Measurements from ENCODE around the gene SLC37A4.
"Not testable (repeated sequence)": the region's sequence is repeated elsewhere in the genome, so short reads cannot be mapped to it uniquely, and the experiment has no call there.

SLC37A4 gene

GRCh38 chr11:119051440-119052162 lies 20.9 kb upstream of the SLC37A4 start:
- Mint-ChIP-seq H3K9me3 (no peaks in the 10 kb centered on the region), H3K4me1 (peaks cover 58% of the 10 kb centered on the region), H3K4me3 (no peak overlapping the region), H3K36me3 (peaks cover 100% of the 10 kb centered on the region), H3K27ac (peak overlapping the region; percentile 37)
- DNase-seq (ENCODE audit: low spot score in 2 of 2) = no peak
- peak; percentile 20 for ATAC-seq

GRCh38 chr11:119049081-119049480 lies 18.4 kb upstream of the SLC37A4 start:
- Mint-ChIP-seq H3K27ac (peak overlapping the region; percentile 69), H3K4me1 (peaks cover 40% of the 10 kb centered on the region), H3K9me3 (no peaks in the 10 kb centered on the region), H3K36me3 (peaks cover 100% of the 10 kb centered on the region), H3K4me3 (no peak overlapping the region)
- ATAC-seq (no peak), DNase-seq (ENCODE audit: low spot score in 2 of 2) (no peak)

DNA sequence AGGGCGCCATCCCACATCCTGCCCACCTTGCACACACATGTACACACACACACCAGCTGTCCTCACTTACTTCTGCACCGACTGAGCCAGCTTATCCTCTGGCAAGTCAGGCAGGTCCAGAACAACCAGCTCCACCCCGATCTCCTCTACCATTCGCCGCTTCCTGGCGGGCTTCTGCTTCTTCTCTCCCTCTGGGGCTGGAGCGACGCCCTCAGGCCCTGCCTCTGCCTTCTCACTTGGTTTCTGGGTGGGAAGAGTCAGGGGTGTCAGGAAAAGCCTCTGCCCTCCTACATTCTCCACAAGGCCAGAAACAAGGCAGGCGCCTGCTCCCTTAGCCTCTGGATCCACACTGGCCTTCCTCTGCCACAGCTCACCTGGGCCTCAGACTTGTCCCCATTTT lies 18.0 kb upstream of the SLC37A4 start:
- H3K36me3 Mint-ChIP-seq = peaks cover 99% of the 10 kb centered on the region
- DNase-seq (ENCODE audit: low spot score in 2 of 2) = no peak
- no peaks in the 10 kb centered on the region for H3K9me3 Mint-ChIP-seq
- H3K27ac Mint-ChIP-seq = peak overlapping the region; percentile 69
- ATAC-seq = no peak
- H3K4me3 Mint-ChIP-seq = no peak overlapping the region
- H3K4me1 Mint-ChIP-seq = peaks cover 36% of the 10 kb centered on the region

DNA sequence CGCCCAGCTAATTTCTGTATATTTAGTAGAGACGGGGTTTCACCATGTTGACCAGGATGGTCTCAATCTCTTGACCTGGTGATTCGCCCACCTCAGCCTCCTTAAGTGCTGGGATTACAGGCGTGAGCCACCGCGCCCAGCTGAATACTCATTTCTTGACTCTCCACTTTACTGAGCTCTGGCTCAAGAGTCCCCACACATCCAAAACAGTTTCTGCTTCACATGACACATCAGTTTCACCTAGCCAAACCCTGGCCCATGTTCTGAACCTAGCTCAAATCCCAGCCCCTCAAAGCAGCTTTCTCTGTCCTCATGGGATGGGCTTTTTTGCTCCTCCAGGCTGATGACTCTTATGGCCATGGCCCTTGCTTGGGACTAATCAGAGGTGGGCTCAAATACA lies 16.5 kb upstream of the SLC37A4 start:
- Mint-ChIP-seq H3K27ac (peak overlapping the region; percentile 69), H3K4me3 (no peak overlapping the region), H3K9me3 (no peaks in the 10 kb centered on the region), H3K36me3 (peaks cover 85% of the 10 kb centered on the region), H3K4me1 (peaks cover 21% of the 10 kb centered on the region)
- ATAC-seq = peak; percentile 68
- no peak for DNase-seq (ENCODE audit: low spot score in 2 of 2)

- DNase-seq (ENCODE audit: low spot score in 2 of 2) (no peak), ATAC-seq (no peak)
- Mint-ChIP-seq H3K4me1 (peaks cover 21% of the 10 kb centered on the region), H3K36me3 (peaks cover 78% of the 10 kb centered on the region), H3K9me3 (no peaks in the 10 kb centered on the region), H3K4me3 (no peak overlapping the region), H3K27ac (peak overlapping the region; percentile 69)
Measured at GRCh38 chr11:119046489-119046888, 15.8 kb upstream of the SLC37A4 start.

GRCh38 chr11:119044708-119045107 lies 14.0 kb upstream of the SLC37A4 start:
- Mint-ChIP-seq H3K4me1 (peaks cover 16% of the 10 kb centered on the region), H3K36me3 (peaks cover 60% of the 10 kb centered on the region), H3K4me3 (no peak overlapping the region), H3K9me3 (no peaks in the 10 kb centered on the region), H3K27ac (no peak overlapping the region)
- ATAC-seq = no peak
- DNase-seq (ENCODE audit: low spot score in 2 of 2) = no peak

- Mint-ChIP-seq H3K9me3 (no peaks in the 10 kb centered on the region), H3K4me1 (peaks cover 16% of the 10 kb centered on the region), H3K36me3 (peaks cover 42% of the 10 kb centered on the region), H3K4me3 (no peak overlapping the region), H3K27ac (no peak overlapping the region)
- DNase-seq (ENCODE audit: low spot score in 2 of 2) (no peak), ATAC-seq (no peak)
Measured at GRCh38 chr11:119042927-119043326, 12.2 kb upstream of the SLC37A4 start.

DNA sequence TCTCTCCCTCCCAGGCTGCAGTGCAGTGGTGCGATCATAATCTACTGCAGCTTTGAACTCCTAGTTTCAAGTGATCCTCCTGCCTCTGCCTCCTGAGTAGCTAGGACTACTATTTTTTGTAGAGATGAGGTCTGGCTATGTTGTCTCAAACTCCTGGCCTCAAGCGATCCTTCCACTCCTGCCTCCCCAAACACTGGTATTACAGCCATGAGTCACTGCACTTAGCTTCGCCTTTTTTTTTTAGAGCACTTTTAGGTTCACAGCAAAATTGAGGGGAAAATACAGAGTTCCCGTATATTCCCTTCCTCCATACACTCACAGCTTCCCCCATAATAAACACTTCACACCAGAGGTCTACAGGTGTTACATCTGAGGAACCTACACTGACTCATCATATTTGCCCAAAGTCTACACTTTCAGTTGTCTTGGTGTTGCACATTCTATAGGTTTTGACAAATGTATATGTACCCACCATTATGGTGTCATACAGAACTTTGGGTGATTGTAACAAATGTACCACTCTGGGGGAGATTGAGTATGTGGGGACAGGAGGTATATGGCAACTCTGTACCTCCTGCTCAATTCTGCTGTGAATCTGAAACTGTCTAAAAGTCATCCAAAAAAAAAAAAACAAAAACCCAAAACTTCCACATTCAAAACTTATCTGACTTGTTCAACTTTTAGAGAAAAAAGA lies 11.3 kb upstream of the SLC37A4 start:
- no peak for DNase-seq (ENCODE audit: low spot score in 2 of 2)
- no peaks in the 10 kb centered on the region for H3K9me3 Mint-ChIP-seq
- H3K4me3 Mint-ChIP-seq = no peak overlapping the region
- H3K36me3 Mint-ChIP-seq = peaks cover 33% of the 10 kb centered on the region
- H3K4me1 Mint-ChIP-seq = peaks cover 10% of the 10 kb centered on the region
- H3K27ac Mint-ChIP-seq = no peak overlapping the region
- peak; percentile 55 for ATAC-seq

DNA sequence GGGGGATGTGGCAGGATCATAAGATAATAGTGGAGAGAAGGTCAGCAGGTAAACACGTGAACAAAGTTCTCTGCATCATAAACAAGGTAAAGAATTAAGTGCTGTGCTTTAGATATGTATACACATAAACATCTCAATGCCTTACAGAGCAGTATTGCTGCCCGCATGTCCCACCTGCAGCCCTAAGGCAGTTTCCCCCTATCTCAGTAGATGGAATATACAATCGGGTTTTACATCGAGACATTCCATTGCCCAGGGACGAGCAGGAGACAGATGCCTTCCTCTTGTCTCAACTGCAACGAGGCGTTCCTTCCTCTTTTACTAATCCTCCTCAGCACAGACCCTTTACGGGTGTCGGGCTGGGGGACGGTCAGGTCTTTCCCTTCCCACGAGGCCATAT lies 8.8 kb upstream of the SLC37A4 start:
- H3K36me3 Mint-ChIP-seq, H3K27ac Mint-ChIP-seq: not testable (repeated sequence)

GRCh38 chr11:119038884-119039283 lies 8.2 kb upstream of the SLC37A4 start:
- no peak overlapping the region for H3K4me3 Mint-ChIP-seq
- DNase-seq (ENCODE audit: low spot score in 2 of 2) (no peak), ATAC-seq (no peak)
- H3K9me3 Mint-ChIP-seq = no peaks in the 10 kb centered on the region
- H3K4me1 Mint-ChIP-seq = peaks cover 5% of the 10 kb centered on the region
- H3K27ac Mint-ChIP-seq = no peak overlapping the region
- H3K36me3 Mint-ChIP-seq = peaks cover 2% of the 10 kb centered on the region

More for the DNA sequence above, 8.8 kb upstream of the SLC37A4 start:
- not testable (repeated sequence) for H3K4me3 Mint-ChIP-seq; DNase-seq (ENCODE audit: low spot score in 2 of 2); H3K4me1 Mint-ChIP-seq; ATAC-seq; H3K9me3 Mint-ChIP-seq

DNA sequence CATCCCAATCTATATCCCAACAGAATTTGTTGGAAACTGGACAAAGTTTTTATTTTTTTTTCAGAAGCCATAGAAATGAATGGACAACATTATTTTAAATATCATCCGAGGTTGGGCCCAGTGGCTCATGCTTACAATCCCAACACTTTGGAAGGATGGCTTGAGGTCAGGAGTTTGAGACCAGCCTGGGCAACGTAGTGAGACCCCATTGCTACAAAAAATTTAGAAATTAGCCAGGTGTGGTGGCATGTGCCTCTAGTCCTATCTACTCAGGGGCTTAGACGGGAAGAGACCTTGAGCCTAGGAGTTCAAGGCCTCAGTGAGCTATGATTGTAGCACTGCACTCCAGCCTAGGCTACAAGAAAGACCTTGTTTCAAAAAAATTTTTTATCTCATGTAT lies 4.1 kb upstream of the SLC37A4 start:
- Mint-ChIP-seq H3K36me3 (no peaks in the 10 kb centered on the region), H3K4me3 (no peak overlapping the region), H3K9me3 (no peaks in the 10 kb centered on the region), H3K4me1 (peaks cover 3% of the 10 kb centered on the region), H3K27ac (no peak overlapping the region)
- no peak for ATAC-seq
- no peak for DNase-seq (ENCODE audit: low spot score in 2 of 2)

DNA sequence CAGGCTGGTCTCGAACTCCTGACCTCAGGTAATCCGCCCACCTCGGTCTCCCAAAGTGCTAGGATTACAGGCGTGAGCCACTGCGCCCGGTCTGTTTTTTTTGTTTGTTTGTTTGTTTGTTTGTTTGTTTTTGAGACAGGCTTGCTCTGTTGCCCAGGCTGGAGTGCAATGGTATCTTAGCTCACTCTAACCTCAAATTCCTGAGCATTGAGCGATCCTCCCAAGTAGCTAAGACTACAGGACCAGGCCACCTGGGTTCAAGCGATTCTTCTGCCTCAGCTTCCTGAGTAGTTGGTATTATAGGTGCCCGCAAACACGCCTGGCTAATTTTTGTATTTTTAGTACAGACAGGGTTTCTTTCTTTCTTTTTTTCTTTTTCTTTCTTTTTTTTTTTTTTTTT lies 2.7 kb upstream of the SLC37A4 start:
- H3K4me3 Mint-ChIP-seq; H3K27ac Mint-ChIP-seq; H3K36me3 Mint-ChIP-seq; DNase-seq (ENCODE audit: low spot score in 2 of 2); H3K9me3 Mint-ChIP-seq; ATAC-seq: not testable (repeated sequence)
- H3K4me1 Mint-ChIP-seq = peaks cover 16% of the 10 kb centered on the region

GRCh38 chr11:119031912-119032280 lies 1.2 kb upstream of the SLC37A4 start:
- no peaks in the 10 kb centered on the region for H3K9me3 Mint-ChIP-seq
- DNase-seq (ENCODE audit: low spot score in 2 of 2) = no peak
- H3K27ac Mint-ChIP-seq = no peak overlapping the region
- no peak overlapping the region for H3K4me3 Mint-ChIP-seq
- no peak for ATAC-seq
- peaks cover 13% of the 10 kb centered on the region for H3K36me3 Mint-ChIP-seq
- peaks cover 25% of the 10 kb centered on the region for H3K4me1 Mint-ChIP-seq

DNA sequence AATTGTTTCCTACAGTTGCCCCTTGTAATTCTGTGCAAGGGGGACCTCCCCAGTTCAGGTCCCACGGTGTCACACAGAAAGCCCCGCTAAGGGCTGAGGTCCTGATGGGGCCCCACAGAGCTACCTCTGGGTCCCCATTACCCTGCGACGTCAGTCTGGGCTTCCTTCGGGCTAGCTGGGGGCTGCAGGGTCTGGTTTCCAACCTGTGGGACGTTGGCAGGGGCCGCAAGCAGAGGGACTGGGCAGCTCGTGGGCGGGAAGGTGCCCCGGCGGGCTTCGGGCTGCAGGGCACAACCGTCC lies 698 bp downstream of the SLC37A4 start:
- Mint-ChIP-seq H3K4me3 (peak overlapping the region; percentile 80), H3K4me1 (peaks cover 30% of the 10 kb centered on the region), H3K27ac (peak overlapping the region; percentile 83), H3K36me3 (peaks cover 32% of the 10 kb centered on the region), H3K9me3 (no peaks in the 10 kb centered on the region)
- DNase-seq (ENCODE audit: low spot score in 2 of 2) (peak in 1 of 2 donors; percentile 12), ATAC-seq (peak; percentile 33)

DNA sequence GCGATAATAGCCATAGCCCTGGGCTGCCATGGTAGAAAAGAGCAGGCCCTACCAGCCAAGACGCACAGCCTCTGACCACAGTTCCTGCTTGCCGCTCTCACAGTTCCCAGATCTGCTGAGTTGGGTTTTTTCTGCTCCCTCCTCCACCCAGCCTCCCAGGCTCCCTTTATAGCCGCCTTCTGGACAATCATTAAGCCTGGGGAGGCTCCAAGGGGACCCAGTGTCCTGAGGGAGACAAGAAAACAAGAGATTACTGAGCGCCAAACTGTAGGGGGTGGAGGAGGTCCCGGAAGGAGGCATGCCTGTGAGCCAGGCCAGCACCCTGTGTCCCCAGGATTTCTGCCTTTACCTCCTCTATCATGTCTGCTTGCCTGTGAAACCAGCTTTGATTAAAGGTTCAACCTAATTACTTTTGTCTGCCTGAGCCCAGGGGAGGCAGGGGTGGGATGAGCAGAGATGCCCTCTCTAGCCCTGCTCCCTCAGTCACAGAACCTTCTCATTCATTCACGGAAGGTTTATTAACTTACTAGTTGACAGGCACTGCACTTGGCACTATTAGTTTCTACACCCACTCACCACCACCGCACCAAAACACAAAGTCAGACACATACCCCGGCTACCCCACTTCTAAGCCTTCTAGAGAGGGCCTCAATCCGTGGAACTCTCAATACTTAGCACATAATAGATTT lies 1.2 kb downstream of the SLC37A4 start:
- Mint-ChIP-seq H3K27ac (peak overlapping the region; percentile 83), H3K4me3 (peak overlapping the region; percentile 80), H3K9me3 (no peaks in the 10 kb centered on the region), H3K36me3 (peaks cover 37% of the 10 kb centered on the region), H3K4me1 (peaks cover 35% of the 10 kb centered on the region)
- peak; percentile 55 for ATAC-seq
- peak in 1 of 2 donors; percentile 19 for DNase-seq (ENCODE audit: low spot score in 2 of 2)

GRCh38 chr11:119029069-119029339 lies 1.7 kb downstream of the SLC37A4 start:
- DNase-seq (ENCODE audit: low spot score in 2 of 2) (no peak), ATAC-seq (no peak)
- Mint-ChIP-seq H3K9me3 (no peaks in the 10 kb centered on the region), H3K36me3 (peaks cover 42% of the 10 kb centered on the region), H3K4me1 (peaks cover 39% of the 10 kb centered on the region), H3K27ac (peak overlapping the region; percentile 83), H3K4me3 (peak overlapping the region; percentile 80)

Measured in stimulated activated effector memory CD8-positive, alpha-beta T cell treated with anti-CD3 and anti-CD28 coated beads, Interleukin-12 subunit alpha, Interleukin-12 subunit beta, amount 100 ng/mL, for 72 hours (primary cell).